EL (cell line): ENCODE measurements around the gene HOXD9.
A peak's percentile ranks its signal among the peaks of the same experiment; 100 is the strongest.

Experiments used
- DNase-seq: peaks from one replicate; pipeline ENCODE4 v3.0.0-alpha.2; 2016

Gene HOXD9

DNA sequence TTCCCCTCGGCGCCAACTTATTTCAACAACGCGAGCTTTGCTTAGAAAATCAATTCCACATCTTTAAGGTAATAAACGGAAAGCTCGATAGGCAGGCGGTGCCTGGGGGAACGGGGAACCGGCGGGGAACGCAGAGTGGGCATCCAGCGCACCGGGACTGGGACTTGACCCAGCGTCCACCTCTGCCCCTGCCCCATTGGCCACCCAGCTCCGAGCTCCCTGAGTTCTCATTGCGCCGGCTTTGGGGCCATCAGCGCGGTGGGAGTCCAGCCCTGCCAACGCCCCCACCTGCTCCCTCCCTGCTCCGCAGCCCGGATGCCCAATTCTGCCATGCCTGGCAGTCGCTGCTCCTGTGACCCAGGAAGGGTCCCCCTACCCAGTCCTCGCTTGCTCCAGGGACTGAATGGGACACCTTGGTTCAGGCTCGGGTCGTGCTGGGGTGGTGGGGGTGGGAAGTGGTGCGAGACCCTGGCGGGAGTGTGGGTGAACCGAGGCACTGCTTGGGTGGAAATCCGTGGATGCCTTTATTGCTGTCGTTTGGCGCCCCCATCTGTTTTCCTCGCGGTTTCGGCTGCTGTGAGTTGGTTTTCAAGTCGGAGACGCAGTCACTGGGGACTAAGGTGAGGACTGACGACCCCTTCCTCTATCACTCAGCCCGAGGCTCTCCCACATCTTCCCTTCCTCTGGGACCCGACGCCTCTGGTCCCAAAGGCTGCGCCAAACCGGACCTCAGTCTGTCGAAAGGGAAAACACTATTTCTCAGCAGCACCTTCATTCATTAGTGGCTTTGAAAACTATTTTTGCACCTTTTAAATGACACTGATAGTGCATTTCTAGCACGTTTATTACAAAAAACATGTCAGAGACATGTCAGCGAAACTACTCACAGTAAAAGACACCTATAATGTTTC, 36.4 kb upstream of the HOXD9 start:
- DNase-seq = peak; percentile 37

DNA sequence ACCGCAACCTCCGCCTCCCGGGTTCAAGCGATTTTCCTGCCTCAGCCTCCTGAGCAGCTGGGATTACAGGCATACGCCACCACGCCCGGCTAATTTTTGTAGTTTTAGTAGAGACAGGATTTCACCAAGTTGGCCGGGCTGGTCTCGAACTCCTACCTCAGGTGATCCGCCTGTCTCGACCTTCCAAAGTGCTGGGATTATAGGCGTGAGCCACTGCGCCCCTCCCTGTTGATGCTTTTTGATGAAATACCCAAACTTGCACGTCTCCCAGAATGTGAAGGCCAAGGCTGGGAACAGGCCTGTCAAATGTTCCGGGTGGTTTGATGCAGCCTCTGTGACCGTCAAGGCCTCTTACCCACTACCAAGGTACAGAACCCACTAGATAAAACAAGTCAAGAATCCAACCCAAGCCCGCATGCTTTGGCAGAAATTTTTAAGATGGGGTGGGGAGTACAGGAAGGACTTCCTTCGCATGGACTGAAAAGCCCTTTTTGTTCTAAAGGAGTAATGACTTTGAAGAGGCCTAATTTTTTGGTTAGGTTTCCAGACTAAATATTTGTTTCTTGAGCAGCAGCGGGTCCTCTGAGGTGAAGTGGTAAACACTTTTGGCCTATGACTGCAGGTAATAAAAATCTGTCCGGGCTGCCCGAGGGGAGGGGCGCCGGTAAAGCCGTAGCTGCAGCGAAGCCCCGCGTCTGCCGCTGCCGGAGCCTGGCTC, 35.0 kb upstream of the HOXD9 start:
- DNase-seq = no peak

DNA sequence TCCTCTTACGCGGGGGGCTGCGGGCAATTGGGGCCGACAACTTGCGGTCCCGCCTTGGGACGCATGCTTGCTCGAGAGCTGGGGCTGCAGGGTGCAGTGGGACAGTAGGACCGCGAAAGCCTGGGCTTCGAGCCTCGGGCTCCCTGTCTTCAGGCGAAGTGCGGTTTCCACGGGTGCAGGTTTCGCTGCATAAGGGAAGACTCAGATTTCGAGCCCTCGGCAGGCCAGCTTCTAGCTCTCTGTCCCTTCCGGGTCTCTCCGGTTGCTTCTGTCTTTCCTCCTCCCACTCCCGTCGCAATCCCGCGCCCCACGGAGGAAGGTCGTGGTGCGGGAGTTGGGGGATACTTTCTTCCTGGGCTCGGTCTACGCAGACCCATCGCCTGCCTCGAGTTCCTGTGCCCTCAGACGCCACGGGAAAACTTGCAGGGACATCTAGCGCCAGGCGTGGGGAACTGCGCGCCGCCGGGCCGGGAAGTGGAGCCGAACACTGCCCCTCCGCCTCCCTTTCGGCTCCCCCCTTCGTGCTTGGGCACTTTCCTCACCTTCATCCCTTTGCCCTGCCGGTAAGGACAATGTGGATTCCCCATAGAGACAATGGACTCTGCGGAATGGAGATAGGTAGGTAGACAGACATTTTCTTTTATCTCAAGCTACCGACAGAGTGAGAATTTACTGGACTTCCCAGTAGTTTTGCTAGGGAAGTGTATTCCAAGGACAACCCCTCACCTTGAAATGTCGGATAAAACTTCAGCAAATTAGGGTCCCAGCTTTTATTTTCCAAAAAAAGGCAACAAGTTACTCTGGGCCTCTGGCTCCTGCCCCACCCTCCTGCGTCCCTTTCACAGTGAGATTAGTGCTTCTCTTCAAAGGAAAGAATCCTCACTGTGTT, 34.2 kb upstream of the HOXD9 start:
- peak; percentile 59 for DNase-seq

DNA sequence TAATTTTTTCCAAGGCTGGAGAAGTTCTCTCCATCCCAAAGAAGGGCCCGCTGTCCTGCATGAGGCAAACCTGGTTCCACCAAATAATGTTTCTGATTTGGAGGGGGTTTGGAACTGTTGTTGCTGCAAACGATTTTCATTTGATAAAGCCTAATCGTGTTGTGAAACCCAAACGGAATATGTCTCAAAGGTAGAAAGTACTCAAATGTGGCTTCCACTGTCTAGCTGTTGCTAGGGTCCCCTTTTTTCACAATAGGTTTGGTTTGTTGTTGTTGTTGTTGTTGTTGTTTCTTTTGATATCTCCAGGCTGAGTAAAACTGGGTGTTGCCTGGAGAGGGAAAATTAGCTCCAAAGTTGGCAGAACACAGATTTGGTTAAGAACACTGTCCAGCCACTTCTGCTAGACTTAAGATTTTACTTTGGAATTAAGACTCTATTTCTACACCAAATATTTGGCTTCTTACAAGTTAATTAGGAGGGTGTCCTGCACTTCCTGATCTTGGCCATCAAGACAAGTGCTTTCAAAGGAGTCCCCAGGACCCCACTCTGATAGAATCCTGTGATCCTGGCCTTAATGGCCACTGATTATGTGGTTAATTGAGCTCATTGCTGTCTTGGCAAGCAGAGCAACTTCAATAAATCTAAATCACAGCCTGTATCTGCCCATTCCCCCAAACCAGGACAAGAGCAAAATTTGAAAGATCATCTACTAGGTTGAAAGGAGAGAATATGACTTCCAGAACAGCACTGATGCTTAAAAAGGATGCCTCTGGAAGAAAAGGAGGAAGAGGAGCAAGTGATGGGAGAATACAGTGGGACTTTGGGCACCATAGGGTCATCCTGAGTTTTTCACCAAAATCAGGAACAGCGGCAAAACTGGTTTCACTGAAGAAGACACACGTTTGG, 33.3 kb upstream of the HOXD9 start:
- no peak for DNase-seq

DNA sequence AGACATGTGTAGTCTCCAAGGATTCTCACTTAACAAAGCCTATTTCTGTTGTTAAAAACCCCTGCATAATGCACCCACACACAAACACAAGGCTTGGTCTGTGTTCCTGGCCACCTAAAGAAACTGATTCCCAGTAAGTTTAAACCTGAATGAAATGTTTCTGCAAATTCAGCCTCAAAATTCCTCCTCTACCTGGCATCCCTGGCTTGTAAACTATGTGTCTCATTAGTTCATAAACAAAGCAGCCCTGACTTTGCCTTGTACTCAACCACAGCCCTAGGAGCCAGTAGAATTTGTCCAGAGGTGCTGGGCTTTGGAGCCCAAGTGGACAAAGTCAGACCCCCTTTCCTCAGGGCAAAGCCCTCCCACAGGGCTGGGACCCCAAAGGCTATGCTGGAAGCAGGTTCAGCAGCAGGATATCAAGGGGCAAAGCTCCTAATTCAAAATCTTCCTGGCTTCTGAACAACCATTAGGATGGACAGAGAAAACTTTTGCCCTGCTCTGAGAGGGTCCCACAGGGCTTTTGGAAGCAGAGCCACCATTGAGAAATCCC, 32.6 kb upstream of the HOXD9 start:
- no peak for DNase-seq

DNA sequence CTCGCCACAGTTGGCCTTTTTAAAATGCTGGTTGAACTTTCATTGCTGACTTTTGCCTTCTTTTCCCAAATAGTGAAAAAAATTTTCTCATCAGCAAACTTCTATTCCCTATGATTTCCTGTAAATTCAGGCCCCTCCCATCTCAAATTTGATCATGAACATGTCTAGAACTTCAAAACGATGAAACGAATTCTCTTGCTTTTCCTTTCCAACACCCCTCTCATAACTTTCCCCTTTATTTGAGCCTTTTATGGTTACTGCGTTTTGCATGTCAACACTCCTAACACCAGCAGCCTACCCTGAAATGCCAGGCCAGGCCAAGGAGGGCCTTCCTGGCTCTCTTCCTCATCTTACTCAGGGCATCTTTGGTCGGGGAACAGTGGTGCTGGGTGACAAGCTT, 31.7 kb upstream of the HOXD9 start:
- DNase-seq = no peak

DNA sequence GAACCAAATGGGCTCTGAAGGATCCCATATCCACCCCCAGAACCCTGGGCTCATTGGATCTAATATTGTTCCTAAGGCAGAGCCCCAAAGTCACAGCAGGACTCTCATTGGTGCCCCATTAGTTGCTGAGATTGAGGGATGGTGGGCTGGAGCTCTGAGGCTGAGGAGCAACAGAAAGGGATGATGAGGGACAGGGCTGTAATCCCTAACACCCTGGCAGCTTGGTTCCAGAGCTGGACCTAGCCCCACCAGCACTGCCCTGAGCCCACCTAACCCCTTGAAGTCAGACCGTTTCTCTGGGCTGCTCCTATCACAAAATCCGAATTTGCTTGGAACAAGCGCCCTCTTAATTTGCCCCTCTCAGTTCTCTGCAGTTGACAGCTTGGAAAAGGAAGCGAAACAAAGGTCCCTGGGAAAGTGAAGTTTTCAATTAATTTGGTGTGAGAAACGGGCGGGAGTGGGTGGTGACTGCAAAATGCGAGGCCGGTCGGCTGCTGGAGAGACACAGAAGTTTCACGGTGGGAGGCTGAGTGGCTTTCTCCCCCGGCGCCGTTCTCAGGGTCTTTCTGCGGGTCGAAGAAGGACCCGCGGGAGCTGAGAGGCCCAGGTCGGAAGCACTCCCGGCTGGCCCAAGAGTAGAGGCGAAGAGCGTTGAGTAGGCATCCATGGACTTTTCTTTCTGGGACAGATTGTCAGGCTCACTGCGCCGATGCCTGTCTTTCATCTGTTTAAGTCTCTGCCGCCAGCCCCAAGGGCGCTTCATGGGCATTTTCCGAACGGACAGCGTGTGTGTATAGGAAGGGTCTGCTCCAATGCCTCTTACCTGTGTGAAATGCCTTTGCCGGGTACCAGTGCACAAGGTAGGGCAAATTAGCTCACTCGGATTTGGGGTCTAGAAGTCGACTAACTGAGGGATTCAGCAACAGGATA, 30.9 kb upstream of the HOXD9 start:
- DNase-seq = no peak

DNA sequence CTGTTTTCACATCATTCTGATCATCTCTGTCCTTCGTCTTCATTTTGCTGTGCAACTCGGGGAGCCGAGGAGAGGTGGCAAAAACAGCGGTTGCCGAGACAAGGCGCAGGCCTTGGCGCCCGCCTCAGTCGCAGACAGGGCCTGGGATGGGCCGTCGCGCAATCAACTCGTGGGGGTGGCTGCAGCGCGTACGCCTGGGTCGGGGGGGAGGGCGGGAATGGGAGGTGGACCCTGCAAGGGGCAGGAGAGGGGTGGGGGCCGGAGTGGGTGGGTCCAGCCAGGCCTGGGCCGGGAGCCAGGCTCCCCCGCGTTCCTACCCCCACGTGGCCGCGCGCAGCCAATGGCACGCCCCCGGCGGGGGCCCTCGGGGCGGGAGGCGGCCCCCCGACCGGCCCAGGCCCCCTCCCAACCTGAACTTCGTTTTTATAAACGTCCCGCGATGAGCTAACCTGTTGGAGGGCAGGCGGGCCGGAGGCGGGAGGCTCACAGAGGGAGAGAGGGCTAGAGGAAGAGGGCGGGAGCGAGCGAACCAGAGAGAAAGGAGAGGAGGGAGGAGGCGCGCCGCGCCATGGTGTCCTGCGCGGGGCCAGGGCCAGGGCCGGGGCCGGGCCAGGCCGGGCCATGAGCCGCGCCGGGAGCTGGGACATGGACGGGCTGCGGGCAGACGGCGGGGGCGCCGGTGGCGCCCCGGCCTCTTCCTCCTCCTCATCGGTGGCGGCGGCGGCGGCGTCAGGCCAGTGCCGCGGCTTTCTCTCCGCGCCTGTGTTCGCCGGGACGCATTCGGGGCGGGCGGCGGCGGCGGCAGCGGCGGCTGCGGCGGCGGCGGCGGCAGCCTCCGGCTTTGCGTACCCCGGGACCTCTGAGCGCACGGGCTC, 30.0 kb upstream of the HOXD9 start, which contains the start of gene HOXD13:
Gene HOXD13, plus strand, starts transcription at position 452 of the 875 bp plus-strand sequence. Its CDS starts 170 bp downstream, at position 622.
- peak; percentile 69 for DNase-seq

DNA sequence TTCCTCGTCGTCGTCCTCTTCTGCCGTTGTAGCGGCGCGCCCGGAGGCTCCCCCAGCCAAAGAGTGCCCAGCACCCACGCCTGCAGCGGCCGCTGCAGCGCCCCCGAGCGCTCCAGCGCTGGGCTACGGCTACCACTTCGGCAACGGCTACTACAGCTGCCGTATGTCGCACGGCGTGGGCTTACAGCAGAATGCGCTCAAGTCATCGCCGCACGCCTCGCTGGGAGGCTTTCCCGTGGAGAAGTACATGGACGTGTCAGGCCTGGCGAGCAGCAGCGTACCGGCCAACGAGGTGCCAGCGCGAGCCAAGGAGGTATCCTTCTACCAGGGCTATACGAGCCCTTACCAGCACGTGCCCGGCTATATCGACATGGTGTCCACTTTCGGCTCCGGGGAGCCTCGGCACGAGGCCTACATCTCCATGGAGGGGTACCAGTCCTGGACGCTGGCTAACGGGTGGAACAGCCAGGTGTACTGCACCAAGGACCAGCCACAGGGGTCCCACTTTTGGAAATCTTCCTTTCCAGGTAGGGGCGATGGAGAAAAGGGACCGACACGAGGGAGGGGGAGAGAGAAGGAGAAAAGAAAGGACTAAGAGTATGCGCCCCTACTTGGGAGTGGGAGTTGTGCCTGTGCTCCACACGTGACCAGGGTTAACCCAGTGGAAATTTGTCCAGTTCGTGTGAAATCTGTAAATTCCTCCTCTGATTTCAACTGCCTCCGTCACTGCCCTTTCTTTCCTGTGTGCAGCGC, 29.2 kb upstream of the HOXD9 start:
- peak; percentile 56 for DNase-seq

DNA sequence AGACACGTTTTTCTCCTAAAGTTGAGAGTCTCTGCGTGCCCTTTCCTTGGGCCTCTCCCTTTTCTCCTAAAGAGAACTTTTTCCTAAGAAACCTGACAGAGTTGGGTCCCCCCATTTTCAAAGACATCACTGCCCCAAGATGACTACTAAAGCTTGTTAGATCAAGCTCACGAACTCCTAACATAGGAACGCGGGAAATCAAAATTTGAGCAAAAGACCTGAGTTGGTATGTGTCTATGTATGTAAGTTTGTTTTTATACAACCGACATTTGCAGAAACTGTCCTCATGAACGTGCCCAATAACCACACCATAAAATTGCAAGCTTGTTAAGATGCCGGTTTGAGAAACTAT, 28.6 kb upstream of the HOXD9 start:
- DNase-seq = no peak

DNA sequence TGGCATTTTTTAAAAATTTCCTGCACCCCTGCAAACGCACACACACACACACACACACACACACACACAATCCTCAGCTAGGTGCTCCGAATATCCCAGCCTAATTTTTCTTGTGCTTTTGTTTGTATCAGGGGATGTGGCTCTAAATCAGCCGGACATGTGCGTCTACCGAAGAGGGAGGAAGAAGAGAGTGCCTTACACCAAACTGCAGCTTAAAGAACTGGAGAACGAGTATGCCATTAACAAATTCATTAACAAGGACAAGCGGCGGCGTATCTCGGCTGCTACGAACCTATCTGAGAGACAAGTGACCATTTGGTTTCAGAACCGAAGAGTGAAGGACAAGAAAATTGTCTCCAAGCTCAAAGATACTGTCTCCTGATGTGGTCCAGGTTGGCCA, 28.2 kb upstream of the HOXD9 start:
- no peak for DNase-seq

DNA sequence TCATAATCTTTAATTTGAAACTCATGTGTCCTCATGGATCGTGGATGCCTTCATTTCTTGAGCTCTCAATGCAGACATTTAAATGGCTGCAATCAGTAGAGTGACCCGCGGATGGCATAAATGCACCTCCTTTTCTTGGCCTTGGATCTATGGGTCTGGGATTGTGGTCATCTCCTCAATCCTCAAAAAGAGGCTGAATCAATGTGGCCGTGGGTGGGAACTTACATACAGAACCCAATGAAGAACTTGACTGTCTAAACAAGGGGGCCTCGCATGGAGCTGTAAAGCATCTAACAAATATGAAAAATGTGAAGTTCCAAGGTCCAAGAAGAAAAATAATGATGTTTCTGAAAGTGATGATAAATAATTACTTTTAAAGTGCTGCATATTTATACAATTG, 27.1 kb upstream of the HOXD9 start:
- DNase-seq = no peak

DNA sequence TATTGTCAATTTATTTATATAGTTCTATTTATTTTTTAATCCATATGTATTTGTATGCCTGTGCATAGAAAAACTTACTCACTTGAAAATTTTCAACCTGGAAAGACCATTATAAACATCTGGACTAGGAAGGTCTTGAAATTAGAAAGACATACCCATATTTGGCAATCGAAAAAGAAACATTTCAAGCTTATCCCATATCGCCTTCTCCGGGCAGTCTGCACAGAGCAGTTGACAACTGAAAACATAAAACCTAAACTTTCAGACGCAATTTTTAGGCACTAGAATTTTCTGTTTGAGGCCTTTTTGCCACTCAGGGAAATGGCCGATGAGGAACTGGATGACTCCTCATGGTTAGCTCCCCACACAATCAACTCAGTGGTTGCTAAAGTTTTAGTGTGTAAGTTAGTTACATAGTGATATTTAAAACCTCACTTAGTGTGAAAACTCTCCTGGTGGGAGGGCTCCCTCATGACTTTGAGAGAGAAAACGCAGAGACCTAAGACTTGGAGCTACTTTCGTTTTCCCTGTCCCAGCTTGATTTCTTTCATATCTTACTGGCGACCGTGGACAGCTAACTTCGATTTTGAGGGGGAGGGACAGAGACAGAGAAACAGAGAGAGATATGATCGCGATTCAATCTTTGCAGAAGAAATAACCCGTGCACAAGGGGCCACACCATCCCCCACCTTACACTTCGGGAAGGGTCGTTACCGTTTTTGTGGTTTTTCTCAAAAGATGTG, 26.1 kb upstream of the HOXD9 start:
- no peak for DNase-seq

DNA sequence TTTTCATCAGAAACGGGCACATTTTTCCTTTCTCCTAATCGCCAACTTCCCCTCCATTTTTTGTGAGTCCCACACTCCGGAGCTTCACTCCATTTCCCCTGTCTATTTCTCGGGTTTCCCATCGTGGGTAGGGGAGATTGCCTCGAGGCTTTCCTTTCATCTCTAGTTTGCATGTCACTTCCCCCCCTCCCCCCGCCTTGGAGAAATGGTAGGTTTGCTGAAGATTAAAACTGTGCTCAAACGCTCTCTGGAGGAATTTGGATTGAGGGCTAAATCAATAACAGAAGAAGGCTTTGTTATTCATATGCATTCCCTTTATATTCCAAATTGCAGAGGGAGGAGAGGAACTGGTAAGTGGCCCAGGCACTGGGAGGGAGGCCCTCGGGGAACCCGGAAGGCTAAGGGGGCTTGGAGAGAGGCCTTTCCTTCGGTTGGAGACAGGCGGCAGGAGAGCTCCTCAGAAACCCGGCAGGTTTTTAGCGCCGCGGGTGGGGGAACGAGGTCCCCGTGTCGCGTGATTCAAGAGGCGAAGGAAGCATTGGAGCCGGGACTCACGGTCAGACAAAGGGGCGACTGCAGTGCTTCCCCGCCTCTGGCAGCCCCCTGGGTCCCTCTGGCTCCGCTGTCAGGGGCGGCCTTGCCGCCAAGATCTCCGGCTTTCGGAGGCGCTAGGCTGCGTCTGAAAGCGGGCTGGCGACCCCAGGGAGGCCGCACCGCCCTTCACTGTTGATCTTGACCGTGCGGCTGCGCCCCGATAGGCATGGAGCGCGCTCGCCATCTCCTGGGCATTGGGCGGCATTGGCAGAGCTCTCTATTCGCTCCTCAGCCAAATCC, 25.3 kb upstream of the HOXD9 start:
- peak; percentile 86 for DNase-seq

DNA sequence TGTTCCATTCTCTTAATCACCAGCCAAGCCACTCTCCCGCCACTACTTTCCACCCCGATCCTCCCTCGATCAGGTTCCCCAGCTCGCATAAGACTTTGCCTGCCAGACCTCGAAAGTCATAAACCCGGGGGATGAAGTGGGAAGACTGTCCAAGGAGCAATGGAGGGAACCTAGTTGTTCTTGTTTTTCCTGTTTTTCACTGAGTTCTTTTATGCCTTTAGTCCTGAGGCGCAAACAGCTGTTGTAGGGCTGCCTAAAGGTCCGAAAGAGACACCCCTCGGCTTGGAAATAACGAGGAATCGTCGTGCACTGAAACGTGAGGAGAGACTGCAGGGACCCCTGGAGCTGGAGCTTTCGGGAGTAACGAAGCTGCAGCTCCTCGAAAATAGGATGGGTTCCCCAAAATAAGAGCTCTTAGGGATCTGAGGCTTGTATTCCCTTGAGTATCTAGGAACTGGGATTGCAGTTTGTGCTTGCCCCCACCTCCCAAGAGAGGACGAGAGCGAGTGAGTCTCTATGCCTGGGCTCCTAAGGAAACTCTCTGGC, 24.6 kb upstream of the HOXD9 start:
- no peak for DNase-seq

DNA sequence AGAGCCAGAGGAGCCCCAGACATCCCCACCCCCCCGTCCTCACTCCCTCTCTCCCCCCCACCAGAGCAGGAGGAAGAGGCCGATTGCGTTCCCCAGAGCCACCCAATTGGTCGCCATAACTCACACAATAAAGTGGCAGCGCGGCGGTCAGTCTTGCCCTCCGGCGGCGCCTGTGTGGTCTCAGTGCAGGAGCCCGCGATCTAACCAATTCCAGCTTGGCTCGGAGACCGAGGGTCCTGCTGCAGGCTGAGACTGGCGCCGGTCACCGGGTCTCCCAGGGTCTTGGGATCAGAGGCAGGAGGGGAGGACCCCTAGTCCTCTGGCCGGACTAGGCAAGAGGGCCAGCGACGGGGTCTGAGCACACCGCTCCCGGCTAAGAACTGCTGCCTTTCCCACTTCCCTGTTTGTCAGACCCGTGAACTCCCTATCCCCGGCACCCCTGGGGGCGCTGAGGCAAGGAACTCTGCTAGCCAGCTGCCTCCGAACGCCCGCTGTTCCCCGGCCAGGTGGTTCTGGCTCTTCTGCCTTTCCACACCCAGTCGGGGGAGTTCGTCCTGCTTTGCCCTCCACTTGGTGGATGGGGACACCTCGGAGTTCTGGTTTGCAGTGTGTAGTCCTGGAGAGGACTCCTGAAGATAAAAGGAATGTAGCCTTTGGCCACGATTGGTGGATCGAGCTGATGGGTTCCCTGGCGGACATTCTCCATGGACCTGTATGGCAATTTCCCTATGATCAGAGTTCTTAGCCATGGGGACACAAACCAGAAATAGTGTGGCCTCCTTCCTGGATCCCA, 24.0 kb upstream of the HOXD9 start:
- DNase-seq = peak; percentile 34
